GM21381 (cell line): ENCODE data around the gene ANKRD10.
"Not testable (repeated sequence)": the region's sequence is repeated elsewhere in the genome, so short reads cannot be mapped to it uniquely, and the experiment has no call there.

ENCODE experiments used
- ATAC-seq: cut with Tn5 transposase; IDR thresholded peaks from one replicate; pipeline ENCODE4 v1.9.1; 2021; ENCODE audit warnings: mild to moderate bottlenecking, moderate library complexity; ENCODE audit not compliant: unreplicated experiment

Gene ANKRD10

GRCh38 chr13:110915057-110915873 lies at the start of gene ANKRD10:
TSS of gene ANKRD10 (minus strand) at chr13:110915069. CDS start at chr13:110914934, 135 bp downstream.
- peak; percentile 77 for ATAC-seq

DNA sequence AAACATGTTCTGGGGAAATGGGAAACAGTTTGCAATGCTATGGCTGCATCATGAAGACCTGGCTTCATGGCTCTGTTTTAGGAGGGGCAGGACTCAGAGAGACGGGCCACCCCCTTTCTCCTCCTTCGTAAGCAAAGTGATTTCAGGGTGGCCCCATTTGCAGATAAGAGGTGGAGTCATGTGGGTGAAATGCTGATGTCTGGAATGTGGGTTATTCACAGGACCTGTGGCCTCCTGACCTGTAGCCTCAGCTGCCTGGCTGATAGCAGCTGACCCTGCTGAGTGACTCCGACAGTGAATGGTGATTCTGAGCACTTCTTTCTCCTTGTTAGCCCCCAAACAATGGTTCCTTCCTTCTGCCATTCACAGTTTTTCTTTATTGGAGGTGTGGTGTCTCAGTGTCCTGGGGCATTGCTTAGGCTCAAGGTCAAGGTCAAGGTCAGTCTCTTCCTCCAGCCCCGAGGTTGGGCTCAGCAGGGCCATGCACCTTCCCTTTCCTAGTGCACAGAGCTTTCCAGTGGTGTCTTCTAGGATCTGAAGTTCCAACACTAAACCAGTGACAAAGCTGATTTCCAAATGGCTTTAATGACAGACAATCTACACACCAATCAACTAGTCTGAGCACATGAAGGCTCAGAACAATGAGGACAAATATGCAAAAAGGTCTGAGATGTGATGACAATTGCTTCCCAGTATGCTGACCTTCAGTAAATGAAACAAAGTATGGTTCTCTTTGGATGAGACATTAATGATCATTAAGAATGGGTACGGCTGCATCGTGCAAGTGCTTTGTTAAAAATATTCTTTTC lies 49.6 kb upstream of the ANKRD10 start:
- ATAC-seq, result no peak

GRCh38 chr13:110963554-110963970 lies 48.7 kb upstream of the ANKRD10 start:
- no peak for ATAC-seq

GRCh38 chr13:110961959-110962358 lies 47.1 kb upstream of the ANKRD10 start:
- ATAC-seq, result no peak

DNA sequence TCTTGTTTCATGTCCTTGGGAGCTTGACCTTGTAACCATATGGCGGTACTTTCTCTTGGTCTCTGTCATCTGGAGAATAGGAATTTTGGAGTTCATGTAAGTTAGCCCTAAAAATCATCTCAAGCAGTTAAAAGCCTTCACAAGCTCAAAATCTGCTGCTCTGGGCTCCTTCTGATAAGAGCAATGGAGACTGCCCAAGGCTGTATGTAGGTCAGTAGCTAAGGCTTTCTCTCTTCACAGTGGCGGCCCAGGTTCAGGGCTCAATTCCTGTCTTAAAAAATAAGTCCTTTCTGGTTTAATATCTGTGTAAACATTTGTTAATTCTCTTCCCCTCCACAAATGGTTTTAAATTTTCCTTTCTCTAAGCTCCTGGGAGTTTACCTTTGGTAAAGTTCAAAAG lies 45.3 kb upstream of the ANKRD10 start:
- no peak for ATAC-seq

- ATAC-seq, result no peak
Observed at GRCh38 chr13:110957931-110958330, 43.1 kb upstream of the ANKRD10 start.

- no peak for ATAC-seq
Observed at GRCh38 chr13:110957181-110957884, 42.5 kb upstream of the ANKRD10 start.

DNA sequence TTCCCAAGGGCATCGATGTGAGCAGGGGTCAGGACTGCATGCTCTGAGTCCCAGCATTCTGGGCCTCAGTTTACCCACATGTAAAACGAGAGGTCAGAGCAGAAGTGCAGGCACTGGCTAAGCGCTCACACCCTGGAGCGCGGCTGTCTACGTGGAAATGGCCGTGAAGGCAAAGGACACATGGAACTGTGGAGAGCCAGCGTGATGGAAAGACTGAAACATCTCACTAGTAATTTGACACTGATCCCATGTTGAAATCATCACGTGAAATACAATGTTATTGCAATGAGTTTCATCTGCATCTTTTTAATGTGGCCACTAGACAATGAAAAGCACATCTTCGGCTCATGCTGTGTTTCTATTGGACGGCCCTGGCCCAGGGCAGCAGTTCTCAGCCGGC lies 41.3 kb upstream of the ANKRD10 start:
- ATAC-seq, result not testable (repeated sequence)

GRCh38 chr13:110955608-110956007 lies 40.7 kb upstream of the ANKRD10 start:
- ATAC-seq, result not testable (repeated sequence)

DNA sequence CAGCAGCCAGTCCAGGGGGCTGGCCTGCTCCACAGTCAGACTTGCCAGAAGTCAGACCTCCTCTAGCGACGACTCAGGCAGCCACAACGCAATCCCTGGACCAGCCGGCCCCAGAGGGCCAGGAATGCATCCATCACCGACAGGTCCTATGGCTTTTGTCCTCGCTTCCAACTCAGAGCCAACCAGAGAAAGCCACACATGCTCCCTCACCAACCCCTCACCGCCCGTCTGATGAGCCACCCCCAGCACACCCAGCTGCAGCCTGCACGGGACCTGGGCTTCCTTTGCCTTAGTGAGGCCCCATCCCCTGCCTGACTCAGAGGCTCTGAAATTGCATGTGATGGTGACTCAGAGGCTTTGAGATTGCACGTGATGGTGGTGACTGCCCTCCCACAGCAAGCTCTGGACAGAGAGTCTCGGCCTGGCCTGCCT lies 40.2 kb upstream of the ANKRD10 start:
- peak; percentile 50 for ATAC-seq

GRCh38 chr13:110954533-110954920 lies 39.7 kb upstream of the ANKRD10 start:
- not testable (repeated sequence) for ATAC-seq

DNA sequence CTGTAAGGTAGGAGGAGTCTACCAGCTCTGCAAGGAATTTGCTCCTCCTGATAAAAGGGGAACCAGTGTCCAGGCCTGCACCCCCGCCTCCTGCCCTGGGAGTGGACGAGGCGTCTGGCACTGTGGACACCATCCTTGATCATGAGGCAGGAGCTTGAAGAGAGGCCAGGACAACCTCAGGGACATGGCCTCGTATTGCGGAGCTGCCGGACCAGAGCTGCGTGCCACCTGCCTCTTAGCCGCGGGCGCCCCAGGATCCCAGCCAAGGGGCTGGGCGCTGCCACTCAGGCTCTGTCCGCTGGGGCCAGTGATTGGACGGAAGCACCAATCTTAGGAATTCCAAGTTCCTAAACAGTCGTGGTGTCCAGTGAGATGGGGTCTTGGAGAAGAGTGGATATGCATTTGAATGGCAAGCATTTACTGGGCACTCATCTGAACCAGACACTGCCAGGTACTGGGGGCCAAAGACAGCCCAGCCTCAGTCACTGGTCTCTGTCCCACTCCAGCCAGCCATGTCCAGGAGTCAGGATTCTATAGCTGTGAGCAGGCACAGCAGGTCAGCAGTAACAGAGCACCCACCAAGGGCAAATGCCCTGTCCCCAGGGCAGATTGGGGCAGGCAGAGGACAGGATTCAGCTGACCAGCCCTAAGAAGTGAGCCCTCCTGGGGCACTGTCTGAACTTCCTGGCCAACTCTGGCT lies 39.1 kb upstream of the ANKRD10 start:
- ATAC-seq, result no peak

GRCh38 chr13:110953416-110953815 lies 38.5 kb upstream of the ANKRD10 start:
- no peak for ATAC-seq

GRCh38 chr13:110952135-110952534 lies 37.3 kb upstream of the ANKRD10 start:
- peak; percentile 45 for ATAC-seq

GRCh38 chr13:110950819-110951570 lies 36.1 kb upstream of the ANKRD10 start:
- ATAC-seq, result no peak

DNA sequence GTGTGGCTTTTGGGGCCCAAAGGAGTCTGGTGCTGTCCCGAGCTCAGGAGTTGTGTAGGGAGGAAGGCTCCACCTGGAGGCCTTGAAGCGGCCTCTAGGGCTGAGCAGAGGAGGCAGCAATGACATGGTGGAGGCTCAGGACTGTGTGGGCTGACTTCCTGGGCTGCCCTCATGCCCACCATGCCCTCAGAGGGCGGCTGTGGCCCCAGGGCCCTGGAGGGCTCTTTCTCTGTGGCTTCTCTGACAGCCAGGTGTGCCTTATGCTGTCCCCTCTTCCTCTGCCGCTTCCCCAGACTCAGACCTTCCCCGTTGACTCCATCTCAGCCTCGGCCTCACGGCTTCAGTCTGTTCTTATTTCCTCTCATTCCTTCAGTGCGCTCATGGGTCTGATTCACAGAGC lies 35.5 kb upstream of the ANKRD10 start:
- no peak for ATAC-seq

- ATAC-seq, result no peak
Observed at GRCh38 chr13:110949628-110950027, 34.8 kb upstream of the ANKRD10 start.

- no peak for ATAC-seq
Observed at GRCh38 chr13:110949116-110949515, 34.2 kb upstream of the ANKRD10 start.

GRCh38 chr13:110947338-110947737 lies 32.5 kb upstream of the ANKRD10 start:
- not testable (repeated sequence) for ATAC-seq
